Vagina (tissue), 2 donors: ENCODE measurements around the gene CHP1. TPM values are rescaled to one million over a fixed set of nuclear protein-coding genes. Genes with fewer than 3 reads are reported as not detected.
"Not testable (repeated sequence)": the region's sequence is repeated elsewhere in the genome, so short reads cannot be mapped to it uniquely, and the experiment has no call there.

Source experiments
- DNase-seq, 2 donors: peaks; one replicate each; pipeline ENCODE4 v3.0.0-alpha.2; 2017; ENCODE audit errors: extremely low spot score in 2 of 2
- H3K27ac ChIP-seq: fragments of 200-600 bp; sonication (generic); one replicate; pipeline ENCODE4 v1.5.1; 2019
- H3K27me3 ChIP-seq: fragments of 200-600 bp; sonication (generic); one replicate; pipeline ENCODE4 v1.5.1; 2019
- H3K36me3 ChIP-seq, 2 donors: fragments of 200-600 bp; sonication (generic); one replicate each; pipeline ENCODE4 v1.5.1; 2017 to 2019
- H3K4me1 ChIP-seq: fragments of 200-600 bp; sonication (generic); one replicate; pipeline ENCODE4 v1.5.1; 2019
- H3K4me3 ChIP-seq, 2 donors: fragments of 200-600 bp; sonication (generic); 1 replicate in 1 of 2; 2 replicates in 1 of 2; pipeline ENCODE4 v1.5.1; 2016 to 2019
- H3K9me3 ChIP-seq: fragments of 200-600 bp; sonication (generic); one replicate; pipeline ENCODE4 v1.5.1; 2019
- CTCF ChIP-seq, 3 experiments: fragments of 450-650 bp in 2 of 3; fragments of 200-600 bp in 1 of 3; sonication (generic) in 1 of 3; IDR thresholded peaks; one replicate each; pipeline ENCODE4 v1.5.1; 2017 to 2019; ENCODE audit warnings: antibody characterized with exemption in 3 of 3, mild to moderate bottlenecking in 2 of 3, moderate library complexity in 2 of 3
- POLR2A ChIP-seq, 2 donors: fragments of 450-650 bp; IDR thresholded peaks; one replicate each; pipeline ENCODE4 v1.6.1; 2017; ENCODE audit warnings: antibody characterized with exemption in 2 of 2, mild to moderate bottlenecking in 2 of 2, moderate library complexity in 2 of 2
- POLR2AphosphoS5 ChIP-seq, 2 donors: sonication (generic); formaldehyde crosslinking; IDR thresholded peaks; one replicate each; pipeline ENCODE4 v1.9.0; 2017; ENCODE audit warnings: antibody characterized with exemption in 2 of 2, mild to moderate bottlenecking in 2 of 2, low read depth in 1 of 2; ENCODE audit not compliant: insufficient read depth in 1 of 2
- intact Hi-C: fragments of 100-400 bp; cut with DNase I; formaldehyde crosslinking; loops from one replicate; pipeline ENCODE4 v1.15.1; 2023
- total RNA-seq: library from RNA; depleted of rRNA; stranded (reverse); fragments of >200 nt; gene quantifications from one replicate; pipeline ENCODE4 v1.2.3, GENCODE V29; 2016

Gene CHP1
- total RNA-seq, 1 donor from 2014 or later: 119 TPM

- Histone ChIP-seq H3K36me3 (no peaks in the 10 kb centered on the region), H3K27me3 (no peaks in the 10 kb centered on the region), H3K4me3 (no peak overlapping the region), H3K27ac (no peak overlapping the region), H3K9me3 (no peaks in the 10 kb centered on the region), H3K4me1 (peaks cover 18% of the 10 kb centered on the region)
- TF ChIP-seq POLR2AphosphoS5 (IDR thresholded peaks at IDR 0.05; ENCODE audit: insufficient read depth in 1 of 2, low read depth in 1 of 2) (no peak), CTCF (IDR thresholded peaks at IDR 0.05) (no peak), POLR2A (IDR thresholded peaks at IDR 0.05) (no peak)
- DNase-seq: no peak
- intact Hi-C loops: no loop called here
These were observed 48.6 kb downstream of the CHP1 start for GRCh38 chr15:41279535-41280283.

- no peak for TF ChIP-seq CTCF (IDR thresholded peaks at IDR 0.05)
- no peak for TF ChIP-seq POLR2AphosphoS5 (IDR thresholded peaks at IDR 0.05; ENCODE audit: insufficient read depth in 1 of 2, low read depth in 1 of 2)
- TF ChIP-seq POLR2A (IDR thresholded peaks at IDR 0.05): no peak
- Histone ChIP-seq H3K36me3 (peaks cover 0 to 8% of the 10 kb centered on the region in 2 donors), H3K27ac (no peak overlapping the region), H3K9me3 (no peaks in the 10 kb centered on the region), H3K4me3 (no peak overlapping the region), H3K4me1 (peaks cover 29% of the 10 kb centered on the region), H3K27me3 (no peaks in the 10 kb centered on the region)
- DNase-seq: no peak
- intact Hi-C loops: no loop called here
These were observed 50.2 kb downstream of the CHP1 start for GRCh38 chr15:41281236-41281635.

GRCh38 chr15:41282436-41282835, 51.4 kb downstream of the CHP1 start:
- Histone ChIP-seq H3K4me1 (peaks cover 29% of the 10 kb centered on the region), H3K27ac (peak overlapping the region; percentile 90), H3K36me3 (peaks cover 0 to 20% of the 10 kb centered on the region in 2 donors)
- H3K27me3 ChIP-seq, H3K4me3 ChIP-seq, intact Hi-C loops, DNase-seq, H3K9me3 ChIP-seq: not testable (repeated sequence)

GRCh38 chr15:41282980-41283652, 52.0 kb downstream of the CHP1 start:
- Histone ChIP-seq H3K27ac (peak overlapping the region; percentile 90), H3K4me3 (peak overlapping the region; percentile 67 to 82), H3K4me1 (peaks cover 29% of the 10 kb centered on the region), H3K36me3 (peaks cover 0 to 27% of the 10 kb centered on the region in 2 donors)
- DNase-seq, intact Hi-C loops, H3K9me3 ChIP-seq, H3K27me3 ChIP-seq: not testable (repeated sequence)

GRCh38 chr15:41283653-41284426, 52.8 kb downstream of the CHP1 start:
- Histone ChIP-seq H3K36me3 (peaks cover 1 to 33% of the 10 kb centered on the region in 2 donors), H3K4me3 (peak overlapping the region; percentile 67 to 82), H3K27ac (peak overlapping the region; percentile 90), H3K4me1 (peaks cover 35% of the 10 kb centered on the region), H3K27me3 (no peaks in the 10 kb centered on the region), H3K9me3 (no peaks in the 10 kb centered on the region)
- intact Hi-C loops: no loop called here
- DNase-seq: peak; percentile 98 to 99
- TF ChIP-seq CTCF (IDR thresholded peaks at IDR 0.05) (no peak), POLR2A (IDR thresholded peaks at IDR 0.05) (peak in 1 of 2 donors; percentile 85), POLR2AphosphoS5 (IDR thresholded peaks at IDR 0.05; ENCODE audit: insufficient read depth in 1 of 2, low read depth in 1 of 2) (peak; percentile 95 to 98)
